ENCODE data around the gene SLC66A3.

Gene SLC66A3

DNA sequence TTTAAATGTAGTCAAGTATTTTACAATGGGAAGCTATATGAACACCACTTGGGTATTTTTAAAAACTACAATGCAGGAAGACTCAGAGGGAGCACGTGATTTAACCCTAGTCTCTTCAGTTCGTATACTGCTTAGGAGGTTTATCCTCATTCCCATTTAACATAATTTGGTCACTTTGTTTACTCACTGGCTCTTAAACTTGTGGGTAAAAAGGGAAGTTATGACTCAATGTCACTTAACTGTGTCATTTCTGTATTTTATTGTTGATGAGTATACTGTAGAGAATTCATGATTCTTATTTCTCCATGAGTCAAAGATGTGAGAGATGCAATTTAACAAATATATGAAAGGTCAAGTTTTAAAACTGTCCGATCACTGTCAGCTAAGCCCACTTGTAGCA is 48.2 kb downstream of the SLC66A3 start:
- no peak overlapping the region for H3K4me3 ChIP-seq (replicated peaks; ENCODE audit: low read depth, low read length)
- TF ChIP-seq, protein P1, sequence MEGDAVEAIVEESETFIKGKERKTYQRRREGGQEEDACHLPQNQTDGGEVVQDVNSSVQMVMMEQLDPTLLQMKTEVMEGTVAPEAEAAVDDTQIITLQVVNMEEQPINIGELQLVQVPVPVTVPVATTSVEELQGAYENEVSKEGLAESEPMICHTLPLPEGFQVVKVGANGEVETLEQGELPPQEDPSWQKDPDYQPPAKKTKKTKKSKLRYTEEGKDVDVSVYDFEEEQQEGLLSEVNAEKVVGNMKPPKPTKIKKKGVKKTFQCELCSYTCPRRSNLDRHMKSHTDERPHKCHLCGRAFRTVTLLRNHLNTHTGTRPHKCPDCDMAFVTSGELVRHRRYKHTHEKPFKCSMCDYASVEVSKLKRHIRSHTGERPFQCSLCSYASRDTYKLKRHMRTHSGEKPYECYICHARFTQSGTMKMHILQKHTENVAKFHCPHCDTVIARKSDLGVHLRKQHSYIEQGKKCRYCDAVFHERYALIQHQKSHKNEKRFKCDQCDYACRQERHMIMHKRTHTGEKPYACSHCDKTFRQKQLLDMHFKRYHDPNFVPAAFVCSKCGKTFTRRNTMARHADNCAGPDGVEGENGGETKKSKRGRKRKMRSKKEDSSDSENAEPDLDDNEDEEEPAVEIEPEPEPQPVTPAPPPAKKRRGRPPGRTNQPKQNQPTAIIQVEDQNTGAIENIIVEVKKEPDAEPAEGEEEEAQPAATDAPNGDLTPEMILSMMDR (IDR thresholded peaks at IDR 0.05; ENCODE audit: low read depth, low read length, missing control alignments) = no peak
- peak; percentile 14 for DNase-seq (ENCODE audit: extremely low read depth, low read depth)

DNA sequence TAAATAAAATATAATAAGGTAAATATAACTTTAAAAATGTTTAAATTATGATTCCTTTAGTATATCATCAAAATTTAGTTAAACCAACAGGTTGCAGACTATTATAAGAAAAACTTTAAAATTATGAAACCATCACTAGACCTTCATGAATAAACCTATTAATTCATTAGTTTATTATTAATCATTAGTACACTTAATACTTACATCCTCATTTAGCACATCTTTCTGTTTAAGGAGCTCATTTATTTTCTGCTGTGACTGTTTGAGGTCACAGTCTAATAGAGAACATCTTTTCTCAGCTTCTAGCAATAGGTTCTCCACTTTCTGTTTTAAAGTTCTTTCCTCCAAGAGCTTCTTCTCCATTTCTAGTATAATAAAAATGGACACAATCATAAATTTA is 52.8 kb downstream of the SLC66A3 start:
- no peak overlapping the region for H3K4me3 ChIP-seq (replicated peaks; ENCODE audit: low read depth, low read length)
- TF ChIP-seq, protein P1 (IDR thresholded peaks at IDR 0.05; ENCODE audit: low read depth, low read length, missing control alignments) = no peak
- DNase-seq (ENCODE audit: extremely low read depth, low read depth) = no peak

DNA sequence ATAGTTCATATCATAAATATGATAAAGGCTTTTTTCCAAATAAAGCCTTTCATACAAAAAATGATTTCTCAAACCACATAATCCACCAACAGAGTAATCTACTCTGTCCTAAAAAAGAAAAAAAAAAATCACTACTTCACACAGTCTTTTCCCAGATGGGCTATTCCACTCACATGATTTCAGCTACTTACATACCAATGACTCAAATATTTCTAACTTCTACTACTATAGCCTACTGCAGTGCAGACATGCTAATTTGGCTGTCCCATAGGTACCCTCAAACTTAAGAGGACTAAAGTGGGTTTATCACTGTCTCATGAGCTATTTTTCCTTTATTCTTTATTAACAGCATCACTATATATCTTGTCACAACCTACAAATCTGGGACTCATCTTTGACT is 57.4 kb downstream of the SLC66A3 start:
- TF ChIP-seq, protein P1 (IDR thresholded peaks at IDR 0.05; ENCODE audit: low read depth, low read length, missing control alignments) = no peak
- no peak overlapping the region for H3K4me3 ChIP-seq (replicated peaks; ENCODE audit: low read depth, low read length)
- no peak for DNase-seq (ENCODE audit: extremely low read depth, low read depth)

DNA sequence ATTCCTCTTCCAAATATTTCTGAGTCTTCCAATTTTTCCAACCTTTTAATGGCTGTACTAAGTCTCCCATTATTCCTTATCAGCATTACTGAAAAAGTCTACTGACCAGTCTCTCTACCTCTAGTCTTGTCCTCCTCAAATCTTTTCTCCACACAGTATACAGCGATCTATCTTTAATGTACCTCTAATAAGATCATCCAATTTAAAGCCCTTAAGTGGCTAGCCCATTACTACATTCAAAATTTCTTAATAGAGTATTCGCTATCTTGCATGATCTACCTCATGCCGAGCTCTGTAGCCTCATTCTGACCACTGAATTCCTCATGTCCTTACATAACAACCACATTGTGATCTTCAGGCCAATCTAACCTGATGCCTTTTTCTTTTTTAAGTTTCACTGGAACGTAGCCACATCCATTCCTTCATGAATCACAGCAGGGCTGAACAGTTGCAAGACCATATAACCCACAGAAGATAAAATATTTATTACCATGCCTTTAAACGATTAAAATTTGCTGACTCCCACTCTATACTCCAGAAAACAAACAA is 57.9 kb downstream of the SLC66A3 start:
- DNase-seq (ENCODE audit: extremely low read depth, low read depth) = no peak

DNA sequence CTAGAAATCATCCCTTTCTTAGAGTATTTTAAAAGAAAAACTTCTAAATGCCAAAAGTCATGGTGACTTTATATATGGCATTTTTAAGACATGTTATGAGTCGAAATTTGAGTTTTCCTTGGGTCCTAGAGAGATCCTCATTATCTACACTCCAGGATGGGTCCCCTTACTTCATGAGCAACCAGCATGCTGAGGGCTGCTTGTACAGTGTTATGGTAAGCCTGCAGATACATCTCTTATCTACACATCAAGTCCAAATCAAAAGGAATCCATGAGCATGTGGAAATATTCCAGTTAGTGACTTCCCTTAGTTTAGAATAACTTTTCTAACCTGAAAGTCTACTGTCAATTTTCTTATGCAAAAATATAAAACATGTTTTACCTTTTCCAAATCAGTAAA is 58.7 kb downstream of the SLC66A3 start:
- DNase-seq (ENCODE audit: extremely low read depth, low read depth) = no peak
- TF ChIP-seq, protein P1 (IDR thresholded peaks at IDR 0.05; ENCODE audit: low read depth, low read length, missing control alignments) = no peak
- H3K4me3 ChIP-seq (replicated peaks; ENCODE audit: low read depth, low read length) = no peak overlapping the region

More for the DNA sequence above, 57.9 kb downstream of the SLC66A3 start:
- H3K4me3 ChIP-seq (replicated peaks; ENCODE audit: low read depth, low read length) = no peak overlapping the region
- TF ChIP-seq, protein P1 (IDR thresholded peaks at IDR 0.05; ENCODE audit: low read depth, low read length, missing control alignments) = no peak

DNA sequence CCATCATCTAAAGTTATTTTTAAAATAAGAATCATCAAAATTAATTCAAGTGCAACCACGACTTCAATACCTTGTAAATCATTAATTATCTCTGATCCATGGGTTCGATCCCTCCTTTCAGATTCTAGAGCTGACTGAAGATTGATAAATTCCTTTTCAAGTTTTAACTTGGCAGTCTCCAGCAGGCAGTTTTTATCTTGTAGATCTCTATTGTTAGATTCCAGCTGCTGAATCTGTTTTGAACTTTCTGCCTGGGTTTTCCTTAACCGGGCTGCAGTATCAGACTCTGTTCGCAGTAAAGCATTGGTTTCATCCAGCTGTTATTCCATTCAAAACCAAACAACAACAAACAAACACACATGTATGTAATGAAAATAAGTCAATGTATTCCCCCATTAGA is 59.5 kb downstream of the SLC66A3 start:
- no peak overlapping the region for H3K4me3 ChIP-seq (replicated peaks; ENCODE audit: low read depth, low read length)
- TF ChIP-seq, protein P1 (IDR thresholded peaks at IDR 0.05; ENCODE audit: low read depth, low read length, missing control alignments) = no peak
- DNase-seq (ENCODE audit: extremely low read depth, low read depth) = no peak

DNA sequence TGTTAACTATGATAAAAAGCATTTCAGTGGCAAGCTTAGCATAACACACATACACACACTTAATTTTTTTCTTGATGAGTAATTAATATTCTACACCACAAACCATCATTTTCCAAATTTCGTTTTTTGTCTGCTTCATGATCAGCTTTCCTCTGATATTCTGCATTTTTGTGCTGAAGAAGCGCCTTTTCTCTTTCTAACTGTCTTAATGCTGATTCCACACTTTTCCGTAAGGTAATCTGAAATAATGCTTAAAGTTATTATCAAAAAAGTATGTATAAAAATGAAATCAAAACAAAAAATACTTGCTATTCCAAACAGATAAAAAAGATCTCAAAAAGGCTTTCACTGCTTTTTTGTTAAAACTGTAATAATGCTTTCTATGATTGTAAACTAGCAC is 60.1 kb downstream of the SLC66A3 start:
- no peak overlapping the region for H3K4me3 ChIP-seq (replicated peaks; ENCODE audit: low read depth, low read length)
- TF ChIP-seq, protein P1 (IDR thresholded peaks at IDR 0.05; ENCODE audit: low read depth, low read length, missing control alignments) = no peak
- DNase-seq (ENCODE audit: extremely low read depth, low read depth) = no peak
